SK-N-SH treated with all-trans-retinoic acid at 6 μM for 48 hours (cell line): ENCODE results near the gene RTN4R.

Experiments used
- ATAC-seq: fragments of 200-7000 bp; cut with Tn5 transposase; 3 replicates; pipeline ENCODE4 v1.9.1; 2020; ENCODE audit warnings: mild to moderate bottlenecking, moderate library complexity
- ARNTL ChIP-seq: fragments of 450-650 bp; formaldehyde crosslinking; IDR thresholded peaks from 2 replicates; pipeline ENCODE4 v1.5.0; 2020; ENCODE audit warnings: low read depth, mild to moderate bottlenecking, moderate library complexity, borderline replicate concordance
- BACH2 ChIP-seq: fragments of 250-450 bp; sonication (Bioruptor Pico); IDR thresholded peaks from 2 replicates; pipeline ENCODE4 v1.9.0; 2021; ENCODE audit warnings: mild to moderate bottlenecking, borderline replicate concordance
- CREB5 ChIP-seq: fragments of 250-450 bp; sonication (Bioruptor Pico); IDR thresholded peaks from 2 replicates; pipeline ENCODE4 v1.5.1; 2020; ENCODE audit warnings: low read depth, mild to moderate bottlenecking, moderate library complexity
- CSRNP3 ChIP-seq: fragments of 250-450 bp; sonication (Bioruptor Pico); IDR thresholded peaks from 2 replicates; pipeline ENCODE4 v1.5.1; 2021; ENCODE audit warnings: mild to moderate bottlenecking, moderate library complexity
- ESRRG ChIP-seq: fragments of 250-450 bp; sonication (Bioruptor Pico); IDR thresholded peaks from 2 replicates; pipeline ENCODE4 v1.6.1; 2021; ENCODE audit warnings: mild to moderate bottlenecking
- GLIS3 ChIP-seq: fragments of 250-450 bp; sonication (Bioruptor Pico); IDR thresholded peaks from 2 replicates; pipeline ENCODE4 v1.5.0; 2020; ENCODE audit warnings: mild to moderate bottlenecking, moderate library complexity
- ISL1 ChIP-seq: fragments of 250-450 bp; sonication (Bioruptor Pico); IDR thresholded peaks from 2 replicates; pipeline ENCODE4 v2.1.2; 2022; ENCODE audit warnings: mild to moderate bottlenecking, moderate library complexity
- OSR1 ChIP-seq: fragments of 250-450 bp; sonication (Bioruptor Pico); IDR thresholded peaks from 2 replicates; pipeline ENCODE4 v1.8.0; 2022; ENCODE audit warnings: moderate library complexity, mild to moderate bottlenecking, inconsistent platforms
- PPARA ChIP-seq: fragments of 250-450 bp; sonication (Bioruptor Pico); IDR thresholded peaks from 2 replicates; pipeline ENCODE4 v1.5.0; 2020; ENCODE audit warnings: mild to moderate bottlenecking, borderline replicate concordance
- SNAI2 ChIP-seq: fragments of 250-450 bp; sonication (Bioruptor Pico); IDR thresholded peaks from 2 replicates; pipeline ENCODE4 v1.5.0; 2020; ENCODE audit warnings: mild to moderate bottlenecking, moderate library complexity
- TCF4 ChIP-seq: fragments of 250-450 bp; sonication (Bioruptor Pico); IDR thresholded peaks from 2 replicates; pipeline ENCODE4 v1.8.0; 2021; ENCODE audit warnings: mild to moderate bottlenecking, moderate library complexity, borderline replicate concordance
- TOX ChIP-seq: fragments of 250-450 bp; sonication (Bioruptor Pico); IDR thresholded peaks from 2 replicates; pipeline ENCODE4 v1.8.0; 2021; ENCODE audit warnings: mild to moderate bottlenecking, moderate library complexity, borderline replicate concordance
- ZFP3 ChIP-seq: fragments of 250-450 bp; sonication (Bioruptor Pico); IDR thresholded peaks from 2 replicates; pipeline ENCODE4 v1.5.0; 2020; ENCODE audit warnings: mild to moderate bottlenecking, moderate library complexity
- ZFP30 ChIP-seq: fragments of 450-650 bp; formaldehyde crosslinking; IDR thresholded peaks from 2 replicates; pipeline ENCODE4 v1.5.0; 2022; ENCODE audit warnings: mild to moderate bottlenecking, moderate library complexity
- ZNF70 ChIP-seq: fragments of 450-650 bp; formaldehyde crosslinking; IDR thresholded peaks from 2 replicates; pipeline ENCODE4 v1.5.0; 2020; ENCODE audit warnings: mild to moderate bottlenecking, moderate library complexity
- TF ChIP-seq, protein P1 (sequence below): fragments of 250-450 bp; sonication (Bioruptor Pico); IDR thresholded peaks from 2 replicates; pipeline ENCODE4 v1.5.0; 2020; ENCODE audit warnings: mild to moderate bottlenecking, moderate library complexity
- TF ChIP-seq, protein P2 (sequence below): fragments of 250-450 bp; sonication (Bioruptor Pico); IDR thresholded peaks from 2 replicates; pipeline ENCODE4 v1.8.0; 2020; ENCODE audit warnings: mild to moderate bottlenecking, moderate library complexity, borderline replicate concordance

RTN4R gene

GRCh38 chr22:20194681-20195593 is 73.2 kb downstream of the RTN4R start (continued):
- TF ChIP-seq, protein P1, sequence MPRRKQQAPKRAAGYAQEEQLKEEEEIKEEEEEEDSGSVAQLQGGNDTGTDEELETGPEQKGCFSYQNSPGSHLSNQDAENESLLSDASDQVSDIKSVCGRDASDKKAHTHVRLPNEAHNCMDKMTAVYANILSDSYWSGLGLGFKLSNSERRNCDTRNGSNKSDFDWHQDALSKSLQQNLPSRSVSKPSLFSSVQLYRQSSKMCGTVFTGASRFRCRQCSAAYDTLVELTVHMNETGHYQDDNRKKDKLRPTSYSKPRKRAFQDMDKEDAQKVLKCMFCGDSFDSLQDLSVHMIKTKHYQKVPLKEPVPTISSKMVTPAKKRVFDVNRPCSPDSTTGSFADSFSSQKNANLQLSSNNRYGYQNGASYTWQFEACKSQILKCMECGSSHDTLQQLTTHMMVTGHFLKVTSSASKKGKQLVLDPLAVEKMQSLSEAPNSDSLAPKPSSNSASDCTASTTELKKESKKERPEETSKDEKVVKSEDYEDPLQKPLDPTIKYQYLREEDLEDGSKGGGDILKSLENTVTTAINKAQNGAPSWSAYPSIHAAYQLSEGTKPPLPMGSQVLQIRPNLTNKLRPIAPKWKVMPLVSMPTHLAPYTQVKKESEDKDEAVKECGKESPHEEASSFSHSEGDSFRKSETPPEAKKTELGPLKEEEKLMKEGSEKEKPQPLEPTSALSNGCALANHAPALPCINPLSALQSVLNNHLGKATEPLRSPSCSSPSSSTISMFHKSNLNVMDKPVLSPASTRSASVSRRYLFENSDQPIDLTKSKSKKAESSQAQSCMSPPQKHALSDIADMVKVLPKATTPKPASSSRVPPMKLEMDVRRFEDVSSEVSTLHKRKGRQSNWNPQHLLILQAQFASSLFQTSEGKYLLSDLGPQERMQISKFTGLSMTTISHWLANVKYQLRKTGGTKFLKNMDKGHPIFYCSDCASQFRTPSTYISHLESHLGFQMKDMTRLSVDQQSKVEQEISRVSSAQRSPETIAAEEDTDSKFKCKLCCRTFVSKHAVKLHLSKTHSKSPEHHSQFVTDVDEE (CRISPR knock-in tag), result no peak
- no peak for TF ChIP-seq CREB5

DNA sequence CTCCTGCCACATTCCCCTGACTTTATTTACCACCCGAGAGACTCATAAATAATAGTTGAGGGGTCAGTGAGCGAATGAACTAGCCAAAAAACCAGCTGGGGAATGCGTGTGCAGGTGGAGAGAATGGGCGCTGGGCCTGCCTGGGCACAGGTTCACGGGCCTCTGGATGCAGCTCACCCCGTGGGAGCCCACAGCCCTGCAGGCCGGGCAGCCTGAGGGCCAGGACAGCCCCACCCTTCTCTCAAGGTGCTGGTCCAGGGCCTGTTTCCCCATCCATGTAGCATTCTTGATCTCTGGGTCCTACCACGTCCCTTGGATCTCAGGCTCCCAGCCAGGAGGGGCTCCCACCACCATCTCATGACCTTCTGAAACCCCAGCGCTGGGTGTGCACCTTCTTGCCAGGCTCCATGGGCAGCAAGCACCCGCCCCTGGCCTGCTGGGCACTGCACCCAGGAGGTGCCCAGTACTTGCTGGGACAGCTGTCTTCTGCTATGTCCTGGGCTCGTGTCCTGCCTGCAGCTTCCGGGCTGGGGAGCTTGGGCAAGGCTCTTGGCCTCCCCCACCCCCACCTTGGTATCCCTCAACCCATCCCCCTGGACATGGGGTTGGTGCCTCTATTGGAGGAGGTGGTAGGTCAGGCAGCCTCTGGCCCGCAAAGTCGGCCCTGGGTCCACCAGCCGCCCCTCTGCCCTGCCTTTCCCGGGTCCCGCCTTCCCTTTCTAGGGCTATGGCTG is 74.2 kb downstream of the RTN4R start:
- no peak for ATAC-seq
- TF ChIP-seq OSR1 (CRISPR knock-in tag) (no peak), BACH2 (CRISPR knock-in tag) (no peak), SNAI2 (CRISPR knock-in tag) (no peak), ISL1 (CRISPR knock-in tag) (no peak), GLIS3 (CRISPR knock-in tag) (no peak), ZFP3 (no peak), TOX (CRISPR knock-in tag) (no peak), ESRRG (no peak), CREB5 (no peak), ZNF70 (CRISPR knock-in tag) (no peak), CSRNP3 (CRISPR knock-in tag) (no peak), ZFP30 (CRISPR knock-in tag) (no peak), TCF4 (CRISPR knock-in tag) (no peak), PPARA (CRISPR knock-in tag) (no peak), ARNTL (no peak)
- TF ChIP-seq, protein P1 (CRISPR knock-in tag), result no peak
- TF ChIP-seq, protein P2, sequence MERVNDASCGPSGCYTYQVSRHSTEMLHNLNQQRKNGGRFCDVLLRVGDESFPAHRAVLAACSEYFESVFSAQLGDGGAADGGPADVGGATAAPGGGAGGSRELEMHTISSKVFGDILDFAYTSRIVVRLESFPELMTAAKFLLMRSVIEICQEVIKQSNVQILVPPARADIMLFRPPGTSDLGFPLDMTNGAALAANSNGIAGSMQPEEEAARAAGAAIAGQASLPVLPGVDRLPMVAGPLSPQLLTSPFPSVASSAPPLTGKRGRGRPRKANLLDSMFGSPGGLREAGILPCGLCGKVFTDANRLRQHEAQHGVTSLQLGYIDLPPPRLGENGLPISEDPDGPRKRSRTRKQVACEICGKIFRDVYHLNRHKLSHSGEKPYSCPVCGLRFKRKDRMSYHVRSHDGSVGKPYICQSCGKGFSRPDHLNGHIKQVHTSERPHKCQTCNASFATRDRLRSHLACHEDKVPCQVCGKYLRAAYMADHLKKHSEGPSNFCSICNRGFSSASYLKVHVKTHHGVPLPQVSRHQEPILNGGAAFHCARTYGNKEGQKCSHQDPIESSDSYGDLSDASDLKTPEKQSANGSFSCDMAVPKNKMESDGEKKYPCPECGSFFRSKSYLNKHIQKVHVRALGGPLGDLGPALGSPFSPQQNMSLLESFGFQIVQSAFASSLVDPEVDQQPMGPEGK (CRISPR knock-in tag), result no peak
- TF ChIP-seq, all 23 proteins: peak for 0
